PC-3 (cell line): ENCODE results near the gene BEST3. TPM values are rescaled to one million over a fixed set of nuclear protein-coding genes. Genes with fewer than 3 reads are reported as not detected.
"Not testable (repeated sequence)": the region's sequence is repeated elsewhere in the genome, so short reads cannot be mapped to it uniquely, and the experiment has no call there.

Source experiments
- ATAC-seq: fragments of 200-7000 bp; cut with Tn5 transposase; 2 replicates; pipeline ENCODE4 v1.9.1; 2020; ENCODE audit warnings: mild to moderate bottlenecking, moderate library complexity
- BruUV-seq: library from RNA; stranded (reverse); fragments of 400-500 nt; replicated peaks from 2 replicates; lab custom pipeline; 2021; lab: Mats Ljungman, UMichigan
- CTCF ChIA-PET: fragments of 300-600 bp; sonication (Branson Sonifier 250); formaldehyde crosslinking; loops from one replicate; lab custom pipeline; 2022; ENCODE audit warnings: antibody characterized with exemption; lab: Charles Lee
- POLR2A ChIA-PET: fragments of 300-600 bp; sonication (Branson Sonifier 250); formaldehyde crosslinking; loops from one replicate; lab custom pipeline; 2022; ENCODE audit warnings: antibody characterized with exemption; ENCODE audit not compliant: unreplicated experiment; lab: Charles Lee
- DNase-seq: peaks from one replicate; pipeline ENCODE4 v3.0.0-alpha.2; 2015
- H2AFZ ChIP-seq: fragments of 300-600 bp; sonication (generic); 2 replicates; pipeline ENCODE4 v1.6.0; 2016; ENCODE audit warnings: antibody characterized with exemption, low read length
- H3F3A ChIP-seq: fragments of 300-600 bp; sonication (generic); one replicate; pipeline ENCODE4 v1.6.0; 2017; ENCODE audit warnings: antibody characterized with exemption, low read length, control low read depth, mild to moderate bottlenecking; ENCODE audit not compliant: unreplicated experiment
- H3K27ac ChIP-seq: fragments of 300-600 bp; sonication (generic); 2 replicates; pipeline ENCODE4 v1.5.1; 2016; ENCODE audit warnings: mild to moderate bottlenecking, low read length
- H3K27me3 ChIP-seq: fragments of 300-600 bp; sonication (generic); 2 replicates; pipeline ENCODE4 v1.6.1; 2016; ENCODE audit warnings: low read length, mixed read lengths
- H3K36me3 ChIP-seq: fragments of 300-600 bp; sonication (generic); 2 replicates; pipeline ENCODE4 v1.6.1; 2016; ENCODE audit warnings: low read depth, mixed run types, low read length, mixed read lengths
- H3K4me1 ChIP-seq: fragments of 300-600 bp; sonication (generic); 2 replicates; pipeline ENCODE4 v1.5.1; 2016; ENCODE audit warnings: low read length; ENCODE audit not compliant: insufficient read depth
- H3K4me2 ChIP-seq: fragments of 300-600 bp; sonication (generic); 2 replicates; pipeline ENCODE4 v1.6.0; 2016; ENCODE audit warnings: low read length
- H3K4me3 ChIP-seq: fragments of 300-600 bp; sonication (generic); 2 replicates; pipeline ENCODE4 v1.5.1; 2016; ENCODE audit warnings: mild to moderate bottlenecking, low read length, mixed read lengths
- H3K79me2 ChIP-seq: fragments of 300-600 bp; sonication (generic); 2 replicates; pipeline ENCODE4 v1.6.1; 2017; ENCODE audit warnings: low read length, mixed read lengths
- H3K9ac ChIP-seq: fragments of 300-600 bp; sonication (generic); 2 replicates; pipeline ENCODE4 v1.6.0; 2016; ENCODE audit warnings: mild to moderate bottlenecking, low read length
- H3K9me2 ChIP-seq: fragments of 300-600 bp; sonication (generic); replicated peaks from 2 replicates; pipeline ENCODE4 v1.6.1; 2016; ENCODE audit warnings: mixed run types, low read length, mixed read lengths
- H3K9me3 ChIP-seq: fragments of 300-600 bp; sonication (generic); 2 replicates; pipeline ENCODE4 v1.6.1; 2016; ENCODE audit warnings: low read length, mixed read lengths
- H4K20me1 ChIP-seq: fragments of 300-600 bp; sonication (generic); 2 replicates; pipeline ENCODE4 v1.6.1; 2016; ENCODE audit warnings: low read length, mixed read lengths
- CTCF ChIP-seq: fragments of 300-600 bp; sonication (generic); conservative IDR thresholded peaks from 2 replicates; pipeline ENCODE4 v1.5.1; 2017; ENCODE audit warnings: antibody characterized with exemption, low read depth, mild to moderate bottlenecking, low read length
- EZH2 ChIP-seq: fragments of 300-600 bp; sonication (generic); IDR thresholded peaks from one replicate; pipeline ENCODE4 v1.6.1; 2017; ENCODE audit warnings: antibody characterized with exemption, mild to moderate bottlenecking, low read length; ENCODE audit not compliant: unreplicated experiment
- EZH2phosphoT487 ChIP-seq: fragments of 300-600 bp; sonication (generic); IDR thresholded peaks from 2 replicates; pipeline ENCODE4 v1.6.1; 2018; ENCODE audit warnings: mild to moderate bottlenecking, antibody characterized with exemption, low read length, borderline replicate concordance
- intact Hi-C: fragments of 100-400 bp; cut with micrococcal nuclease; formaldehyde crosslinking; loops from 2 replicates; pipeline ENCODE4 v1.9.0; 2023
- total RNA-seq: library from RNA; depleted of rRNA; stranded (reverse); fragments of >200 nt; gene quantifications from 2 replicates; pipeline ENCODE4 v1.2.3, GENCODE V29; 2014

The BEST3 gene
- total RNA-seq, 1 experiment from 2014 or later = 0.55 TPM

- TF ChIP-seq EZH2 = no peak
- TF ChIP-seq CTCF = no peak
- no peak for TF ChIP-seq EZH2phosphoT487
- Histone ChIP-seq H3K4me3 (no peak overlapping the region), H3F3A (no peaks in the 10 kb centered on the region), H3K36me3 (no peaks in the 10 kb centered on the region), H2AFZ (no peak overlapping the region), H3K9ac (no peak overlapping the region), H3K4me2 (no peak overlapping the region), H3K27me3 (no peaks in the 10 kb centered on the region), H3K9me3 (no peaks in the 10 kb centered on the region), H3K4me1 (no peaks in the 10 kb centered on the region), H3K79me2 (no peaks in the 10 kb centered on the region), H3K27ac (no peak overlapping the region), H4K20me1 (no peaks in the 10 kb centered on the region), H3K9me2 (no peaks in the 10 kb centered on the region)
- ATAC-seq (no peak), DNase-seq (no peak)
- no TSS peak for BruUV-seq
- ChIA-PET CTCF (no interaction called here), POLR2A (no interaction called here)
- intact Hi-C loops = no loop called here
Measured at GRCh38 chr12:69671597-69671996, 27.5 kb downstream of the BEST3 start.

- CTCF ChIA-PET = no interaction called here
- no peak overlapping the region for H3K27ac ChIP-seq
- no peak for ATAC-seq
Measured at GRCh38 chr12:69666798-69667197, 32.3 kb downstream of the BEST3 start.

GRCh38 chr12:69664930-69665377, 34.1 kb downstream of the BEST3 start:
- H3K36me3 ChIP-seq, H3K9ac ChIP-seq, H3K4me3 ChIP-seq, H3K9me3 ChIP-seq, H4K20me1 ChIP-seq, POLR2A ChIA-PET, H3K4me1 ChIP-seq, H3K79me2 ChIP-seq, H2AFZ ChIP-seq, H3K27me3 ChIP-seq, H3K9me2 ChIP-seq, BruUV-seq, H3K27ac ChIP-seq, H3F3A ChIP-seq, H3K4me2 ChIP-seq: not testable (repeated sequence)
- peak; percentile 99 for ATAC-seq
- DNase-seq = peak; percentile 46
- intact Hi-C loops = loop anchor here (5.0 kb wide), 1 partner anchor 72 kb away; the partner anchor contains the start of gene RAB3IP
- CTCF ChIA-PET = interaction anchor here (0.6 to 1.1 kb wide), 2 partner anchors 23 to 74 kb away, joined by 3 to 5 read pairs; no protein-coding TSS in a partner anchor
- peak; percentile 59 for TF ChIP-seq CTCF

More at GRCh38 chr12:69666798-69667197, 32.3 kb downstream of the BEST3 start:
- no peaks in the 10 kb centered on the region for H3K36me3 ChIP-seq
- DNase-seq = no peak
- no peaks in the 10 kb centered on the region for H3F3A ChIP-seq
- POLR2A ChIA-PET = no interaction called here
- intact Hi-C loops = loop anchor here (5.0 kb wide), 1 partner anchor 71 kb away; the partner anchor contains the start of gene RAB3IP
- H3K4me1 ChIP-seq = no peaks in the 10 kb centered on the region
- H3K9ac ChIP-seq = no peak overlapping the region
- H3K4me2 ChIP-seq = no peak overlapping the region
- H3K4me3 ChIP-seq = no peak overlapping the region
- H3K9me3 ChIP-seq = no peaks in the 10 kb centered on the region
- TF ChIP-seq EZH2 = no peak
- no peaks in the 10 kb centered on the region for H3K79me2 ChIP-seq
- H4K20me1 ChIP-seq = no peaks in the 10 kb centered on the region
- no peaks in the 10 kb centered on the region for H3K9me2 ChIP-seq
- no peaks in the 10 kb centered on the region for H3K27me3 ChIP-seq
- H2AFZ ChIP-seq = no peak overlapping the region
- BruUV-seq = no TSS peak
